ENCODE results near the gene FCHO1. TPM values are rescaled to one million over a fixed set of nuclear protein-coding genes. Genes with fewer than 3 reads are reported as not detected.
"Not testable (repeated sequence)": the region's sequence is repeated elsewhere in the genome, so short reads cannot be mapped to it uniquely, and the experiment has no call there.

FCHO1 gene
- total RNA-seq, 1 experiment from 2014 or later, result 0.82 TPM

DNA sequence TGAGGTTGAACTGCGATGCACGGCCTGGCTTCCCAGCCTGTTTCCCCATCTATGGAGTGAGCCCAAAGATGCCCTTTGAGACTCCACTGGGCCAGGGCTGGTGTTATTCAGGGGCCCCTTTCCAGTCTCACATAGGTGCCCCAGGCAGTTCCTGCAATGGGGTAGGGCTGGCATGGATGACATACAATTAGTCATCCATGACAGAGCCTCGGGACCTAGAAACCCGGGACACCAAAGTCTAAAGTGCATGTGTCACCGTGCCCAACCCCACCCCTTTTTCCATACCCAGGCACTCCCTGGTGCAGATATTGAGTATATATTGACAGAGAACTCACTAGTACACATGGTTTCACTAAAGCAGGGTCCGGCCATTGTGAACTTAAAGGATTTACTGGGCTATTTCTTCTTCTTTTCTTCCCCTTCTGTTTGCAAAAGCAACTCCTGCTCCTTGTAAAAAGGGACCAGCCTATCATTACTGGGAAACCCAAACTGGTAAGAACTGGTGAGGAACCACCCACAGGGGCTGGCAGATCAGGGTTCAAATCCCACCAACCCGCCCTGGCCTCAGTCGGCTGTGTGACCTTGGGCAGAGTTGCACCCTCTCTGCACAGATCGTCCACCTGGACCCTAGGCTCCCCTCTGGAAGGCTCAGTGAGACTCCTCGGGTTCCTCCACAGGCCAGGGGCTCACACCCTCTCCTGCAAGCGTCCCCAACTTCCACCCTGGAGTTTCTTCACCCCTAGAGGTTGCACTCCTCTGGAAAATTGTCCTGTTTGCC, 46.3 kb downstream of the FCHO1 start:
- no peaks in the 10 kb centered on the region for H3K9me3 ChIP-seq
- DNase-seq, result peak; percentile 71
- H3K36me3 ChIP-seq, result no peaks in the 10 kb centered on the region
- peaks cover 21% of the 10 kb centered on the region for H3K27me3 ChIP-seq
- H3K4me3 ChIP-seq, result no peak overlapping the region

DNA sequence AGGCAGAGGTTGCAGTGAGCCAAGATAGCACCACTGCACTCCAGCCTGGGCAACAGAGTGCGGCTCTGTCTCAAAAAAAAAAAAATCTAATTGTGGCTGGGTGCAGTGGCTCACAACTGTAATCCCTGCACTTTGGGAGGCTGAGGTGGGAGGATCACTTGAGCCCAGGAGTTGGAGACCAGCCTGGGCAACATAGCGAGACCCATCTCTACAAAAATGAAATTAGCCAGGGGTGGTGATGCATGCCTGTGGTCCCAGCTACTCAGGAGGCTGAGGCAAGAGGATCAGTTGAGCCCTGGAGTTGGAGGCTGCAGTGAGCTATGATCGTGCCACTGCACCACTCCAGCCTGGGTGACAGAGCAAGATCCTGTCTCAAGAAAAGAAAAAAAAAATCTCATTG, 47.3 kb downstream of the FCHO1 start:
- not testable (repeated sequence) for H3K36me3 ChIP-seq, H3K4me3 ChIP-seq, H3K9me3 ChIP-seq, DNase-seq
- H3K27me3 ChIP-seq, result peaks cover 30% of the 10 kb centered on the region

DNA sequence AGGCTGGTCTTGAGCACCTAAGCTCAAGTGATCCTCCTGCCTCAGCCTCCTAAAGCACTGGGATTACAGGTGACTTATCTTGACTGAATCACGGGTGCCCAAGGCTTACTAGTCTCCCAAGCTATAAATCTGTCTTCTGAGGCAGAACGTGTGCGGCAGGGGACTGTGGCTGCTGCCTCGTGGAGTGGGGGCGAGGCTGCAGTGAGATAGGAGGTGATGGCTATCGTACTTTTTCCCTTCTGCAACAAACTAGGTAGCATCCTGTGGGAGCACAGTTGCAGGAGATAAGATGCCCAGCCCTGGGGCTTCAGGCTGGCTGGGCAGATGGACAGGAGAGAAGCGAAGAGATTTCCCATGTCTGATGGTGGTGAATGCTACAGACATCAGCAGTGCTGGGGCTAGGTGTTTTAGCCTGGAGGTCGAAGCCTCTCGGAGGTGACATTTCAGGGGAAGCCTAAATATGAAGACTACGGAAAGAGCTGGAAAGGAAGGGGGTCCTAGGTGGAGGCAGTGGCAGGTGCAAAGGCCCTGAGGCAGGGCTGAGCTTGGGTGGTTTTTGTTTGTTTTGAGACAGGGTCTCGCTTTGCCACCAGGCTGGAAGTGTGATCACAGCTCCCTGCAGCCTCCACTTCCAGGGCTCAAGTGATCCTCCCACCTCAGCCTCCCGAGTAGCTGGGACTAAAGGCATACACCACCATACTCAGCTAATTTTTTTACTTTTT, 51.0 kb downstream of the FCHO1 start:
- Histone ChIP-seq H3K36me3 (no peaks in the 10 kb centered on the region), H3K4me3 (no peak overlapping the region), H3K9me3 (no peaks in the 10 kb centered on the region), H3K27me3 (peaks cover 26% of the 10 kb centered on the region)
- DNase-seq, result no peak

DNA sequence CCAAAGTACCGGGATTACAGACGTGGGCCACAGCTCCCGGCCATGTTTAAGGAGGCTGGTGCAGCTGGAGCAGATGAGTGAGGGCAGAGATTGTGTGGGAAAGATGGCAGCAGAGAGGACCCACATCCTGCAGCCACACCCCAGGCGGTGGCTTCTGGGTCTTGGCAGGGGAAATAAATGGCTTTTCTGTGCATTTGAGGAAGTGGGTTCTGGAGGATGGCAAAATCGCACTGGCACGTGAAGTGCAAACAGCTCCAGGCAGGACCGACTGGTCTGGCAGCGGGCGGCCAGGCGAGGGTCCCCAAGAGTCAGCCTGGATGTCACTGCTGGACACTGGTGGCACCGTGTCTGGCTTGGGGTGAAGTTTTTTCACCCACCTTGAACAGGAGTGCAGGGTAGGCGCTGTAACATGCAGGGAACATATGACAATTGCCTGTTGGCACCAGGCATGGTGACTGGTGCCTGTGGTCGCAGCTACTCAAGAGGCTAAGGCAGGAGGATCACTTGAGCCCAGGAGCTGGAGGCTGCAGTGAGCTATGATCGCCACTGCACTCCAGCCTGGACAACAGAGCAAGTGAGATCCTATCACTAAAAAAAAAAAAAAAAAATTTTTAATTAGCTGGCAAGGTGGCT, 52.1 kb downstream of the FCHO1 start:
- DNase-seq, result no peak
- peaks cover 32% of the 10 kb centered on the region for H3K27me3 ChIP-seq
- H3K9me3 ChIP-seq, result no peaks in the 10 kb centered on the region
- H3K4me3 ChIP-seq, result no peak overlapping the region
- no peaks in the 10 kb centered on the region for H3K36me3 ChIP-seq

DNA sequence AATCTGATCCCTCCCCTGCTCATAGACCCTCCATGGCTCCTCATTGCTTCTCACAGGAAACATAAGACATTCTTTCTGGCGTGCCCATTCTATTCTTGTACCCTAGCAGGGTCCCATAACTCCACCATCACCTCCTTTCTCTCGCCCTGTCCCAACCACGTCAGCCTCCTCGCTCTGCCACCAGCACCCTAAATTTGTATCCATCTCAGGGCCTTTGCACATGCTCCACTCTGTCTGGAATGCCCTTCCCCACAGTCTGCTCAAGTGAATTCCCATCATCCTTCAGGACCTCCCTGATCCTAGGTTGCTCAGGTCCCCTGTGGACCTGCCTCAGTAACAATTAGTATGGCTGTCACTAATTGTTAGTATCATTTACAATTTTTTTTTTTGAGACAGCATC, 54.1 kb downstream of the FCHO1 start:
- DNase-seq, result no peak
- H3K27me3 ChIP-seq, result peaks cover 36% of the 10 kb centered on the region
- H3K9me3 ChIP-seq, result no peaks in the 10 kb centered on the region
- H3K4me3 ChIP-seq, result no peak overlapping the region
- no peaks in the 10 kb centered on the region for H3K36me3 ChIP-seq

DNA sequence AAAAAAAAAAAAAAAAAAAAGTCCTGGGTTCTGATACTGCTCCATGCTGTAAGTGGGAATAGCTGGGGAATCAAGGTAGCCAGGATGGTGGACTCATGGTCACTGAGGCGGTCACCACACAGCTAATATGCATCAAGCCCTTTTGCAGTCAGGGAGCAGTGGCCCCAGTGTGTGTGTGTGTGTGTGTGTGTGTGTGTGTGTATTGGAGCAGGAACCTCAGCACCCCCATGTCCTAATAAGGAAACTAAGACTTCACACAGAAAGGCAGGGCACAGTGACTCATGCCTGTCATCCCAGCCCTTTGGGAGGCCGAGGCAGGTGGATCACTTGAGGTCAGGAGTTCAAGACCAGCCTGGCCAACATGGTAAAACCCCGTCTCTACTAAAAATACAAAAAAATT, 55.7 kb downstream of the FCHO1 start:
- peaks cover 36% of the 10 kb centered on the region for H3K27me3 ChIP-seq
- H3K4me3 ChIP-seq, result no peak overlapping the region
- DNase-seq, result no peak
- no peaks in the 10 kb centered on the region for H3K36me3 ChIP-seq
- no peaks in the 10 kb centered on the region for H3K9me3 ChIP-seq

DNA sequence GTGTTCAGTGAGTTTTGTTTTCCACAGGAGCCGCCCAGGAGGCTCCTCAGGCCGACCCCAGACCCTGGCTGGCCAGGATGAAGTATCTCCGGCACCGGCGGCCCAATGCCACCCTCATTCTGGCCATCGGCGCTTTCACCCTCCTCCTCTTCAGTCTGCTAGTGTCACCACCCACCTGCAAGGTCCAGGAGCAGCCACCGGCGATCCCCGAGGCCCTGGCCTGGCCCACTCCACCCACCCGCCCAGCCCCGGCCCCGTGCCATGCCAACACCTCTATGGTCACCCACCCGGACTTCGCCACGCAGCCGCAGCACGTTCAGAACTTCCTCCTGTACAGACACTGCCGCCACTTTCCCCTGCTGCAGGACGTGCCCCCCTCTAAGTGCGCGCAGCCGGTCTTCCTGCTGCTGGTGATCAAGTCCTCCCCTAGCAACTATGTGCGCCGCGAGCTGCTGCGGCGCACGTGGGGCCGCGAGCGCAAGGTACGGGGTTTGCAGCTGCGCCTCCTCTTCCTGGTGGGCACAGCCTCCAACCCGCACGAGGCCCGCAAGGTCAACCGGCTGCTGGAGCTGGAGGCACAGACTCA, 56.5 kb downstream of the FCHO1 start:
- Histone ChIP-seq H3K36me3 (no peaks in the 10 kb centered on the region), H3K4me3 (no peak overlapping the region), H3K27me3 (peaks cover 28% of the 10 kb centered on the region), H3K9me3 (no peaks in the 10 kb centered on the region)
- no peak for DNase-seq

DNA sequence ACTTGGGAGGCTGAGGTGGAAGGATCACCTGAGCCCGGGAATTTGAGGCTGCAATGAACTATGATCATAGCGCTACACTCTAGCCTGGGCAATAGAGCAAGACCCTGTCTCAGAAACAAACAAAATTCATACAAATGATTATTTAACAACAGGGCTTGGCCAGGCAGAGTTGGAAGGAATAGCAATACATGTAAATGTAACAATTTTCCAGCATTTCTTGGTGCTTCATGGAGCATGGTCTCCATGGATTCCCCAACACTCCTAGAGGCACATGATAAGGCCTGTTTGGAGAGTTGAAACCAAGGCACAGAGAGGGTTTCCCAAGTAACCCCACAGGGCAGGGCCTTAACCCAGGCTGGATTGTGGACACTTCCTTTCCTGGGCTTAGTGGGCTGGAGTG, 59.8 kb downstream of the FCHO1 start:
- peaks cover 17% of the 10 kb centered on the region for H3K27me3 ChIP-seq
- no peak for DNase-seq
- no peaks in the 10 kb centered on the region for H3K36me3 ChIP-seq
- no peaks in the 10 kb centered on the region for H3K9me3 ChIP-seq
- no peak overlapping the region for H3K4me3 ChIP-seq

DNA sequence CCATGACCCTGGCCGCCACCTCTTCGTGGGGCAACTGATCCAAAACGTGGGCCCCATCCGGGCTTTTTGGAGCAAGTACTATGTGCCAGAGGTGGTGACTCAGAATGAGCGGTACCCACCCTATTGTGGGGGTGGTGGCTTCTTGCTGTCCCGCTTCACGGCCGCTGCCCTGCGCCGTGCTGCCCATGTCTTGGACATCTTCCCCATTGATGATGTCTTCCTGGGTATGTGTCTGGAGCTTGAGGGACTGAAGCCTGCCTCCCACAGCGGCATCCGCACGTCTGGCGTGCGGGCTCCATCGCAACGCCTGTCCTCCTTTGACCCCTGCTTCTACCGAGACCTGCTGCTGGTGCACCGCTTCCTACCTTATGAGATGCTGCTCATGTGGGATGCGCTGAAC, 60.4 kb downstream of the FCHO1 start:
- Histone ChIP-seq H3K36me3 (no peaks in the 10 kb centered on the region), H3K27me3 (peaks cover 12% of the 10 kb centered on the region), H3K4me3 (no peak overlapping the region), H3K9me3 (no peaks in the 10 kb centered on the region)
- no peak for DNase-seq

DNA sequence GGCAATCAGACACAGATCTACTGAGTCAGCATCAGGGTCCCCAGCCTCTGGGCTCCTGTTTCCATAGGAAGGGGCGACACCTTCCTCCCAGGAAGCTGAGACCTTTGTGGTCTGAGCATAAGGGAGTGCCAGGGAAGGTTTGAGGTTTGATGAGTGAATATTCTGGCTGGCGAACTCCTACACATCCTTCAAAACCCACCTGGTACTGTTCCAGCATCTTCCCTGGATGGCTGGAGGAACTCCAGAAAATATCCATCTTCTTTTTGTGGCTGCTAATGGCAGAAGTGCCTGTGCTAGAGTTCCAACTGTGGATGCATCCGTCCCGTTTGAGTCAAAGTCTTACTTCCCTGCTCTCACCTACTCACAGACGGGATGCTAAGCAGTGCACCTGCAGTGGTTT, 60.8 kb downstream of the FCHO1 start:
- DNase-seq, result no peak
- no peaks in the 10 kb centered on the region for H3K36me3 ChIP-seq
- H3K27me3 ChIP-seq, result peaks cover 12% of the 10 kb centered on the region
- H3K9me3 ChIP-seq, result no peaks in the 10 kb centered on the region
- no peak overlapping the region for H3K4me3 ChIP-seq

DNA sequence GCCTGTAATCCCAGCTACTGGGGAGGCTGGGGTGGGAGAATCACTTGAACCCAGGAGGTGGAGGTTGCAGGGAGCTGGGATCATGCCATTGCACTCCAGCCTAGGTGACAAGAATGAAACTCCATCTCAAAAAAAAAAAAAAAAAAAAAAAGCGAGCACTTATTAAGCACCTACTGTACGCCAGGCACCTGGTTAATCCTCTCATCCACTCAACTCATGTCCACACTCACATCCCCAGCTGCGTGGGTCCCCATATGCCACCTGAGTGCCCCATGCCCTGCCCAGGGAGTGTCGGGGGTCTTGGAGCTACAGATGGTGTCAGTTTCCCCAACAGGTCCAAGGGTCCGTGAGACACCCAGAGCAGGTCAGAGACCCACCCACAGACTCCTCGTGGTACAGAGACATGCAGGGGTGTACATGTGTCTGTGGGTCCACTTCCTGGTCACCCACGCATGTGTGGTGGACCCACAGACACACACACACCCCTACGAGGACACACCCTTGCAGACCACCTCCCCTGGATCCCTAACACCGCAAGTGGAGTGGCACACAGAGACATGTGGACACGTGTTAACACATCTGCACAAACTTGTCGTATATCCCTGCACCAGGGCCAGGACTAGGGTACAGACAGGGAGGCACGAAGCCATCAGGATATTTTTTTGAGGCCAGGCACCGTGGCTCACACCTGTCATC, 66.5 kb downstream of the FCHO1 start:
- Histone ChIP-seq H3K36me3 (no peaks in the 10 kb centered on the region), H3K4me3 (no peak overlapping the region), H3K9me3 (no peaks in the 10 kb centered on the region), H3K27me3 (no peaks in the 10 kb centered on the region)
- DNase-seq, result no peak

DNA sequence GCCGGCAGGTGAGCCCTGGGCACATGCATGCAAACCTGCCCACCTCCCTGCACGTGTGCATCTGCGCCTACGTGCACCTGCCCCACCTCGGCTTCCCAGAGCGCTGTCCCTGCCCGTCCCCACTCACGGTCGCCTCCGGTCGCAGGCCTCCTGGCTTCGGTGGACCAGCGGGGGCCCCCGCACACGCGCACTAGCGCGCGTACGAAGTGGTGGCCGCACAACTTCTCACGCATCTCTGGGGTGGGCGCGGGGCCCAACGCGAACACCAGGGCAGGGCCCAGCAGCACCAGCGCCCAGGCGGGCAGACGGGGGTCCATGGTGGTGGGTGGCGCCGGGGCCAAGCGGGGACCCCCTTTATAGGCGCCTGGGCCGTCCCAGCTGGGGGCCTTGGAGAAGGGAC, 69.9 kb downstream of the FCHO1 start, which contains the start of gene INSL3:
INSL3 (minus strand) TSS at position 330 of the 400 bp plus-strand sequence; CDS start at position 317, 13 bp downstream.
- H3K9me3 ChIP-seq, result no peaks in the 10 kb centered on the region
- H3K4me3 ChIP-seq, result no peak within 1 kb of the TSS
- no peaks in the 10 kb centered on the region for H3K27me3 ChIP-seq
- no peak for DNase-seq
- H3K36me3 ChIP-seq, result no peaks in the 10 kb centered on the region

DNA sequence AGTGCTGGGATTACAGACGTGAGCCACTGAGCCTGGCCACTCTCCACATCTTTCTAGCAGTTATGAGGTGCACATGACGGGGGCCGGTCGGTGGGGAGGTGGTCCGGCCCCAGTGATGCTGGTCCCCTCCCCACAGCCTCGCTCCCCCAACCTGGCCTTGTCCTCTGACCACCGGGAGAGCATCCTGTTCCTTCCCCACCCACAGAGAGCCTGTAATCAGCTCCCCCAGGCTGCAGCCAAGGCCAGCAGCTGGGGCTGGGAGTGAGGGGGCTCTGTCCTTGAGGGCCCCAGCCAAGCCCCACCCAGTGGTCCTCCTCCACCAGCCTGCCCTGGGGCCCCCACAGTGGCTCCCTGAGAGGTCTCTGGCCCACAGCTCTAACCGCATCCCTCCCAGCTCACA, 73.1 kb downstream of the FCHO1 start:
- no peak for DNase-seq
- H3K9me3 ChIP-seq, result no peaks in the 10 kb centered on the region
- H3K36me3 ChIP-seq, result no peaks in the 10 kb centered on the region
- no peaks in the 10 kb centered on the region; the same call in 1 of the 2 replicates for H3K27me3 ChIP-seq
- H3K4me3 ChIP-seq, result no peak overlapping the region

DNA sequence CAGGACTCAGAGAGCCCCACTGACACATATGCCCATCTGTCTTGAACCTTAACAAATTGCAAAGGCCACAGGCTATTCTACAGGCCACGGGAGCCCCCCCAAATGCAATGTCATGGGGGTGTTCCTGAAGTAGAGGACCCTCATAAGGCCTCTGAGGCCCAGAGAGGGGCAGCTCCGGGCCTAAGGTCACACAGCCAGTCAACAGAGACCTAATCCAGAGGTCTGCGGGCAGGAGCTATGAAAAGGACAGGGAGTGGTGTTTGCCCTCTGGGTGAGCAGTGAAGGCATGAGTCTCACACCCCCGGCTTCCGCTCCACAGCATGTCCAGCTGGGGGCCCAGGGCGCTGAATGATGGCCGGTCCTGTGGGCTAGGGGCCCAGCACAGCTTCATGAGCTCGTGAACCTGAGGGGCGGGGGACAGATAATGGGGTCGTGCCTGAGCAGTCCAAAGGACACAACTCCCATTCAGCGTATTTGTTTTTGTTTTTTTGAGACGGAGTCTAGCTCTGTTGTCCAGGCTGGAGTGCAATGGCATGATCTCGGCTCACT, 75.3 kb downstream of the FCHO1 start:
- Histone ChIP-seq H3K9me3 (no peaks in the 10 kb centered on the region), H3K4me3 (no peak overlapping the region), H3K36me3 (no peaks in the 10 kb centered on the region), H3K27me3 (peaks cover 3% of the 10 kb centered on the region)
- no peak for DNase-seq

DNA sequence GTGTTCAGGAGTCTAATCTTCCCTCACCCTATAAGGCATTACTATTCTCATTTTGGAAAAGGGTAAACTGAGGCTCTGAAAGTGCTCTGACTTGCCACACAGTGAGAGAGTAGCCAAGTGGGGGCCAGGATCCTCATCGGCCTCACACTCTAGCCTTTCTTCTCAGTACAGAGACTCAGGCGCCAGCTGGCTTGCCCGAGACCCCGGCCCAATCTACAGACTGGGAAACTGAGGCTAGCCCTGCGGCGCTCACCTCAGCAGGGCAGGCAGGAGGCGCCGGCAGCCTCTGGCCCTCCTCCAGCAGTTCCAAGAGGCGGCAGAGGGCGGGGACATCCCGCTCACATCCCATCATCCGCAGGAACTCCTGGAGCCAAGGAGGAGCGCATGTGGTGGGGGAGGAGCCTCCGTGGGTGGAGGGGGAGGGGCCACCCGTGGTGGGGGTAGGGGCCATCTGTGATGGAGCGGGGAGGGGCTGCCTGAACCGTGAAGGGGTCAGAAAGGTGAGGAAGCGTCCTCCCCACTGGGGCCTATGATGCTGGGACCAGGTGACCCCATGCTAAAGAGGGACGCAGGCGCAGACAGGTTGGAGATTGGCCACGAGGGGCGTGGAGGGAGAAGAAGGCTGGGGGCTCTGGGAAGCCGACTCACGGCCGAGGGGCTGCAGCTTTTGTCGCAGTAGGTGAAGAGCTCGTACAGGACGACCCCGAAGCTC, 78.7 kb downstream of the FCHO1 start:
- H3K4me3 ChIP-seq, result no peak overlapping the region
- peaks cover 3% of the 10 kb centered on the region for H3K27me3 ChIP-seq
- H3K36me3 ChIP-seq, result no peaks in the 10 kb centered on the region
- no peaks in the 10 kb centered on the region for H3K9me3 ChIP-seq
- peak; percentile 51 for DNase-seq
